Activated T-helper 1 cell treated with Interleukin-2 at 50 U/mL for 16 hours (primary cell): ENCODE measurements around the gene CDYL.
"Not testable (repeated sequence)": the region's sequence is repeated elsewhere in the genome, so short reads cannot be mapped to it uniquely, and the experiment has no call there.

Experiments used
- DNase-seq: peaks from one replicate; pipeline ENCODE4 v3.0.0-alpha.2; 2020; ENCODE audit warnings: low read depth

The CDYL gene

DNA sequence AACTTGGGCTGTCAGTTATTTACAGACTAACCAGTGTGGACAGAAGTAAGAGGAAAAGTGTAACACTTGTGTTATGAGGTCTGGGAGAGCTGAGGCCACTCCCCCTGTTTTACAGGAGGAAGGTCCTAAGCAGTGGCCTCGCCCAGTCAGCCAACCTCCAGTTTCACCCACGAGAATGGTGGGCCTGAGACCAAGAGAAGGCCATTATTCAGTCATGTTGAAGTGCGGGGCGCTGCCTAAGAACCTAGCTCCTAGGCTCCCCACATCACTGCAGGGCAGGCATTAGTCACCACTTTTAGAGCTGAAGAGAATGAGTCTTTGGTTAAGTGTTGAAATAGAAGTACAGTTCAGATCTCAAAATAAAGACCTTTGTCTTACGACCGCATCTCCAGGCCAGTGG lies 27.9 kb downstream of the CDYL start:
- DNase-seq = no peak

DNA sequence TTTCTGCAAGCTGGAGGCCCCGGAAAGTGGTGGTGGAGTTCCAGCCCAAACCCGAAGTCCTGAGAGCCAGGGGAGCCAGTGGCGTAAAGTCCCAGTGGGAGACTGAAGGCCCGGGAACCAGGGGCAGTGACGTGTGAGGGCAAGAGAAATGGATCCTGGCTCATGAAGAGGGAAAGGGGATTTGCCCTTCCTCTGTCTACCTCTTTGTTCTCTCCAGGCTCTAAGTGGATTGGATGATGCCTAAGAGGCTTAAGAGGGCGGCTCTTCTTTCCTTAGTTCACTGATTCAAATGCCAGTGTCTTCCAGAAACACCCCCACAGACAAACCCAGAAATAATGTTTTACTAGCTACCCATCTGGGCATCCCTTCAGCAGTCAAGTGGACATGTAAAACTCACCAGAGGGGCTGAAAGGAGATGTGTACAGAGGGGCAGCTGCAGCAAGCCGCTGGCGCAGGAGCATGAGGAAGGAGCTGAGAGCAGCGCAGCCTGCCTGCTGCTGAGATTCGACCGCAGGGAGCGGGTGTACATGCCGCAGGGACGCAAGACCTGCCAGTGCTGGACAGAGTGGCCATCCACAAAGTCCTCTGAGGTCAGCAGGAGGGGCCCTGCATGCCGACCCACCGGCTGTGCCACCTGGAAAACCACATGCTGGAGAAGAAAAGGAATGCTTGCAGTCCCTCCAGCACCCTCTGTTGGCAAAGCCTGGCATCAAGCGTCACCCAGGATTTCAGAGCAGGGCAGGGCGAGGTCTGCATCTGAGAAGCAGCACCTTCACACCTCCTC lies 29.5 kb downstream of the CDYL start:
- no peak for DNase-seq

DNA sequence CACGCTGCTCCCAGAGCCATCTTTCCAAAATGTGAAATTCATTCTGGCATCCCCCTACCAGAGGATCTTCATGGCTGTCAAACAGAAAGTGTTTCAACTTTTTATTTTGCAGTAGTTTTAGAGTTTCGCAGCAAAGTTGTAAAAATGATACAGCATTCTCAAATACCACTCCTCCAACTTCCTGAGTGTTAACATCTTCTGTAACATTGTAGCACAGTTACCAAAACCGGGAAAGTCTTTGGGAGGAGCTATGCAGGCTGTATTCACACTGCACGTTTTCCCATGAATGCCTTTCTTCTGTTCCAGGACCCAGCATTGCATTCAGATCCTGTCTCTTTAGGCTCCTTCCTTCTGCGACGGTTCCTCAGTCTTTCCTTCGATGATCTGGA lies 30.1 kb downstream of the CDYL start:
- DNase-seq = no peak

DNA sequence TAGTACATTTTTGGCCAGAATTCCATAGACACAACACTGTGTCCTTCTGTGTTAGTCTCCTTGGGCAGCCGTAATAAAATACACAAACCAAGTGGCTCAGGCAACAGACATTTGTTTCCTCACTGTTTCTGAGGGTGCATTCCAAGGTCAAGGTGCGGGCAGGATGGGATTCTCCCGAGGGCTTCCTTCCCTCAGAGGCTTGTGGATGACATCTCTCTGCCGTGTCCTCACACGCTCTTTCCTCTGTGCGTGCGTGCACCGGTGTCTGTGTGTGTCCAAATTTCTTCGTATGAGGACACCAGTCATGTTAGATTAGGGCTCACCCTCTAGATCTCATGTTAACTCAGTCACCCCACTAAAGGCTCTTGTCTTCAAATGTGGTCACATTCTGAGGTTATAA lies 30.6 kb downstream of the CDYL start:
- no peak for DNase-seq

DNA sequence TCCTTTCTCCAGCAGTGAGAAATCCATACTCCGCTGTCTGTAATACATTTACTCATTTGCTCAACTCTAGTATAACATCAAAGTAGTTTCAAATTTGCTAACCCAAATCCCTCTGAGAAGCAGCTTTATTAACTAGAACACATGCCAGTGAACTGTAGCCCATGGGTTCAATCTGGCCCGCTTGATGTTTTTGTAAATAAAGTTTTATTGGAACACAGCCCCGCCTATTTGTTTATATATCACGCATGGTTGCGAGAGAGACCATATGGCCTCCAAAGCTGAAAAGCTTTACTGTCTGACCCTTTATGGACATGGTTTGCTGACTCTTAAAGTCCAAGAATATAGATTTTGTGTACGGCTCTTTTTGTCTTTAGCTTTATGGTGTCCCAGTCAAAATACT lies 32.2 kb downstream of the CDYL start:
- DNase-seq = no peak

DNA sequence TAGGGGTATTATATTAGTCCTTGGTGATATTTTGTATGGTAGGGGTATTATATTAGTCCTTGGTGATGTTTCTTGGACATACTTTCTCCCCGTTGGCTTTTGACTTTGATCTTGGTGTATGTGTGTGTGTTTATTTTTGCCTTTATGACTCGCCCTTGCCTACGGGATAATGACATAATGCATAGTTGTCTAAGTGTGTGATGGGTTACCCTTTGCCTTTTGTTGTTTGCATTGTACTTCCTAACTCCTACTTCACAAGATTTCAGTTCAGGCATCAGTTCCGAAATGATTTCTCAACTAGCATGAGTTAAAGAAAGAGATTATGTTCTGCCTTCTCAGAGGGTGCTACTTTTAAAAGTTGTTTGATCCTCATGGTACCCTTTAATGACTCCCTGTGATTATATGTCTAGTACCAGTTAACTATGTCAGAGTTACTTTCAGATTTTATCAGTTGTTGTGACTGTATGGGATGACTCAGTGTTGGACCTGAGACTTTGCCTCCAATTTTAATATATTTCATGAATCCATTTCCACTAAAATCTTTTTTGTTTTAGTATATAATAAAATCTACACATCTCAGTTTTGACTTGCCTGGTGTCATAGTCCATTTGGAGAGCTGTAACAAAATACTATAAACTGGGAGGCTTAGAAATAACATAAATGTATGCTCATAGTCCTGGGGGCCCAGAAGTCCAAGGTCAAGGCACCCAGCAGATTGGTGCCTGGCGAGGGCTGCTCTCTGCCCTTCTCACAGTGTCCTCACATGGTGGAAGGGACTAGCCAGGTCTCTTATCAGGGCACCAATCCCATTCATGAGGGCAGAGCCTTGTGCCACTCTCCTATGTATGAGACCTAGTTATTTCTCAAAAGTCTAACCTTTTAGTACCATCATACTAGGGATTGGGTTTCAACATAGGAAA lies 34.1 kb downstream of the CDYL start:
- no peak for DNase-seq

DNA sequence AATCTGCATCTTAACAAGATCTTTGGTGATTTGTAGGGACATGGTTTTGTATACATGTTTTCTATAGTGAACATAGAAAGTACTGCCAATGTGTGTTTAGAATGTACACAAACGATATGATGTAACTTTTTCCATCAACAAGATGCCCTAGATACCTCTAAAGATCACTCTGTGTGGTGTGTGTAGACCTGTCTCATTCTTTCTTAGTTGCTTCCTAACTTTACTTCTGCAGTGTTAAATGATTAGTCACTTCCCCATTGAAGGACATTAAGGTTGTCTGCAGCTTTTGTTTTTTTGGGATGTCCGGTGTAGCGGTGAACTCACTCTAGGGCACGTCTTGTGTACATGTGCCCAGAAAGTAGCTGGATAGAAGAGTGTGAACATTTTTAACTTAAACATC lies 35.9 kb downstream of the CDYL start:
- DNase-seq = no peak

DNA sequence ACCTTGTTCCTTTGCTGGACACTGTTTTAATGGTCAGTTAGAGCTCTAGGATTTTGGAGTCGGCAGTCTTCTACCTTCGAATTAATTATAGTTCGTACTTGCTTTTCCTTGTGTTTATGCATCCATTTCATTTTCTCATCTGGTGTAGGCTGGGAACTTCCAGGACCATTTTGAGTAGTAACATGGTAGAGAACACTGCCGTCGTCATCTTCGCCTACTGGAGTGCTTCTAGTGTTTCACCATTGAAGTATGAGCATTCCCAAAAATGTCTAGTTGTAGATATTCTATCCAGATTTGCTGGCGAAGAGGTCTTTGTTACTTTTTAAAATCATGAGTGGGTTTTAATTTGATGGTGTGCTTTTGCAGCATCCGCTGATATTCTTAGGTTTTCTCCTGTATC lies 36.9 kb downstream of the CDYL start:
- DNase-seq = no peak

DNA sequence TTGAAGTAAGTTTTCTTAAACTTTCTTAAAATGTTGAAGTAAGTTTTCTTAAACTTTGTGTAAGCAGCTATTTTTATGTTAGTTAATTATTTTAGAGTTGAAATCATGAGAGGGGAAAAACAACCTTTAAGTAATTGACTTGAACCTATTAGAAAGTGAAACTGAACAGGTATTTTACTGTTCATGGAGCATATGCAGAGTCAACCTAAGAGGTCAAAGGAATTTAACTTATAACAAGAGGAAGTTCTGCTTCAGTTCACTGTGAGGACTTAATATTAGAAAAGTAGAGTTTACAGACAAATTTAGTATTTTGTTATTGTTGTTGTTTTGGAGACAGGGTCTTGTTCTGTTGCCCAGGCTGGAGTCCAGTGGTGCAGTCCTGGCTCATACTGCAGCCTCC lies 38.0 kb downstream of the CDYL start:
- DNase-seq = no peak

DNA sequence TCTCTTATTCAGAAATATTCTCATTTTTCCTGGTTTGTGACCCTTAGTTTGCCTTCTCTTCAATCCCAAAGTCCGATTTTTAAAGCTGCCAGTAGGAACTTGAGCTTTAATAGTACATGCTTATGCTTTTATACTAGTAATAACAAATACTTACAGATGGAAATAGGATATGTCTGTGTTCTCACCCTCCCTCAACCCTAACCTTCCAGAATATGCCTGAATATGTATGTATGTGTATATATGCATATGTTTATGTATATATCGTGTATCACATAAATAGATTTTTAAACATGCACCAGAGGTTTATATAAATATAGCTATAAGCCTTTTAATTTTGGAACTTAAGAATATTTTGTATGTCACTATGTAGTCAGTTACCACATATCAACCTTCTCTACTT lies 38.8 kb downstream of the CDYL start:
- DNase-seq = no peak

DNA sequence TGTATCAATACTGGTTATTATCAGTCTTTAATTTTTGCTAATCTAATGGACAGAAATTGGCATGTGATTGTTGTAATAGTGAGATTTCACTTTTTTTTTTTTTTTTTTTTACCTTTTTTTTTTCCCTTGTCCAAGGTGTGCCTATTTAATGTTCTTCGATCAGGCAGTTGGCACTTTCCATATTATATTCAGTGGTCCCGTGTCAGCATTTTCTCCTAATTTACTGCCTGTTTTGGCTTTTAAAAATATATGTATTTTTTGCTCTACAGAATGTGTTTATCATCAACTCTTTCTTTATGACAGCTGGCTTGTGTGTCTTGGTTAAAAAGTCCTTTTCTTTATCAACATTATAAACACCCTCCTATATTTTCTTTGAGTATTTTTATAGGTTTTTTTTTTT lies 39.4 kb downstream of the CDYL start:
- no peak for DNase-seq

DNA sequence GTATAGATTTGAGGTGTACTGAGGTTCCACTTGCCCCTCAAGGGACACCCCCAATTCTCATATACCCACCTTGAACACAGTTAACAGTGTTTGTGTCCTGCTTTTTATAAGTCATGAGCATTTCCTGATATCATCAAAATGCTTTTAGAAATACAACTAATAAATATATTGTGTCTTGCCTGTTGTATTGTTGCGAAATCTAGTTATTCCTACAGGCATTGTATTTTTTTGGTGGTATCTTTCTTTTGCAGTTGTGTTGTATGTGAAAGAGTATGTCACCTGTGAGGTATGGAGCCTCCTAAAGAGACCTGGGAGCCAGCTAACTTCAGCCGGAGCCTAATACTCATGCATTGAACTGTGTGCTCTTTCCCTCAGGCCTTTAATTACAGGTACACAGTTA lies 40.7 kb downstream of the CDYL start:
- DNase-seq = no peak

DNA sequence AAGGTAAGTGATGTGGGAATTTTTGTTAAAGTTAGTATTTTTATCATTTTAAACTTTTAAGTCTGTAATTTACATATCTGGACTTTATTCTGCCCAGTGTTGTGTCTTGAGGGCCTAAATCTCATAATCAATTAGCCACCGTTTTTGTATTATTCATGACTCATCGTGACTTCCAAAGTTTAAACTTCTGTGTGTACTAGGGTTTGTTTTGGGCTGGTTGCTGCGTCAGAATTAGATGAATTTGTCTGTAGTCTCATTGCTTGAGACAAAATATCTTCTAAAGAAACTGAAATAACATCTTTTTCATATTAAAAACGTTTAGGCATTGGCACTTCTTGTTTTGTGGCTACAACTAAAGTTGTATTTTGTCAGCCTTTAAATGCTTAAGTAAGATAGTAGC lies 41.3 kb downstream of the CDYL start:
- DNase-seq = no peak

DNA sequence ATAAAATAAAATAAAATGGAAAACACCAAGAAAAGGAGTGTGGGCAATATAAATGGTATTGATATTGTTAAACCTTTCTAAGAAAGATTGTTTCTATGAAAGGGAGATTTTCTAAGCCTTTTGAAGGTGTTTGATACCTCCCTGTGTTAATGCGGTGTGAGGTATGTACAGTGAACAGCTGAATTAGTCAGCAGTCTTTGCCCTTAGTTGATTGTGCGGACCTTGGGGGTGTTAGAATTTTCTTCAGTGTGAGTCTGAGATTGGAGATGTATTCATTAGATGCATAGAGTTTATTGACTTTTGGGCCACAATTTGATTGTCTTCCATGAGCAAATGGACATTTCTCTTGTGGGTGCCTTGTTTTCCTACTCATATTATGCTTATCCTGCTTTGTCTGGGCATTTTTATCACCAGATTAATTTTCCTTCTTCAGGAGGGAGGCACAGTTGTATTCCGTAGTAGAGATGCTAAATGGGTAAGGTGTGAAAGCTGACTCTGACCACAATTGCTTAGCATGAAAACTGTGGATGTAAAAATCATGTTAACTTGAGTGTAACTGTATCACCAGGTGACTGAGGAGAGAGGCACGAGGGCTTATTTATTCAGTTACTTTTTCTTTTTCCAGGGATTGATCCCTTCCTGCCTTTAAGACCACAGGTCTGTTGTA lies 42.2 kb downstream of the CDYL start:
- DNase-seq = no peak

DNA sequence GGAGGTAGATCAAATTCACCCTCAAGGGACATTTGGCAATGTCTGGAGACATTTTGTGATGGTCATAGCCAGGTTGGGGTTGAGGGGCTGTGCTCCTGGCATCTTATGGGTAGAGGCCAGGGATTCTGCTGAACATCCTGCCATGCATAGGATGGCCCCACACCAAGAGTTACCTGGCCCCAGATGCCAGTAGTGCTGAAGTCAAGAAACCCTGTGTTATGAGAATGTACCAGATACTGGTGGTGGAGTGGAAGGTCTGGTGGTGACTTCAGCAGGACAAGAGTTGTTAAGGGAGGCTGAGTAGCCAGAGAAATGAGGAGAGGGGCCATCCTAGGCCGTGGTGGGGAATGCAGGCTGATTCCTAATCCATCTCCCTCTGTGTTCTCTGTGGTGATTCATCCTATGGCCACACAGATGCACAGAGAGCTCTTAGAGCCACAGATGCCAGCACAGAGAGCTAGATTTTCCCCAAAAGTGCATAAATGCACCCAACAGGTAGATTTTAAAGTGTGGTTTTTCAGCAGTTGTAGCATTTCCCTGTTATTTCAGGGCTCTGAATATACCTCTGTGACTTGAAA lies 43.6 kb downstream of the CDYL start:
- DNase-seq = no peak

DNA sequence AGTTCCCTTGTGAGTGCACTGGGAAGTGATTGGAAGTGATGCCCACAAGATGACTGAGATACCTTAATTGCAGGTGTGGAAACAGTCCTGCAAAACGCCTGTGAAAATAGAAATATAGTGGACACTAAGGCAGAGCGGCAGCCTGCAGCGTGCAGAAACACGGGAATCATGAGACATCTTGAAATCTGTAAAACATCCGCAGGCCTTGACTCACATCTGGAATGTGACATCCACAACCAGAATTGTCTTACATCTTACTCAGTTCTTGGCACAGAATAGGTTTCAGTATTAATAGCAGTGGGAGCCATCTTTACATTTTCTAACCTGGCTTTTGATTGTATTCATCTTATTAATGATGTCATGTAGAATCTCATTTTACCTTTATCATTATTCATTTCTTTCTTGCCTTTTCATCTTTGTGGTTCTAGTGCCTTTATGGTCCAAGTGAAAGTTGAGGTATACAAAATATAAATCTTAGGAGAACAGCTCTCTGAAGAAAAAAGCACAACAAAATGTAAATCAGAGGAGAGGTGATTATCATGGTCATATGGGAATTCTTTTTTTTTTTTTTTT lies 44.6 kb downstream of the CDYL start:
- no peak for DNase-seq

DNA sequence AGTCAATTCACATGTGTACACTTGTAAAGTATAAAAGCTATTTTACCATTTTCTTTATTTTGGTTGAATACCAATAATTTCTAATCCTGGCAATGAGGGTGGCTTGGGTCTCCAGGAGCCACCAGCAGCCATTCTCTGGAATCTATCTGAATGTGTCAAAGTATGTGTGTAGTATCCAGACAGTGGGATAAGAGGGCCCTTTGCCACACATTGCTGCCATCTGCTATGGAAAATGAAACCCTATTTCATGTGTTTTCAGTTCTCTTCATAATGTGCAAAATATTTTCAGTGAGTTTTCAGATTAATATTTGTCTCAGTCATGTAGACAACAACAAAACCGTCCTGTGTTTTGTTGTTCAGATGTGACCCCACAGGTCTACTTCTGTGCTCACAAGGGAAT lies 46.3 kb downstream of the CDYL start:
- no peak for DNase-seq

DNA sequence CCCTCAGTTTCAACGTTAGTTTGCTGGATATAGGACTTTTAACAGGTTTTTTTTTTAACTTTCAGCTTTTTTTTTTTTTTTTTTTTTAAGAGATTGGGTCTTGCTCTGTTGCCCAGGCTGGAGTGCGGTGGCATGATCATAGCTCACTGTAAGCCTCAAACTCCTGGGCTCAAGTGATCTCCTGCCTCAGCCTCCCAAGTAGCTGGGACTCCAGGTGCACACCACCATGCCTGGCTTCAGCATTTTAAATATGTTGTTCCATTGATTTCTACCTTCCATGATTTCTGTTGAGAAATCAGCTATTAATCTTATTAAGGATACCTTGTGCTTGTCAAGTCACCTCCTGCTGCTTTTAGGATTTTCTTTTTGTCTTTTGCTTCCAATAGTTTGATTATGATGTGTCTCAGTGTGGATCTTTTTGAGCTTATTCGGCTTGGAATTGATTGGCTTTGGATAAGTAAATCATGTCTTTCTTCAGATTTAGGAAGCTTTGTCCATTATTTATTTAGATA lies 52.0 kb downstream of the CDYL start:
- DNase-seq = no peak

DNA sequence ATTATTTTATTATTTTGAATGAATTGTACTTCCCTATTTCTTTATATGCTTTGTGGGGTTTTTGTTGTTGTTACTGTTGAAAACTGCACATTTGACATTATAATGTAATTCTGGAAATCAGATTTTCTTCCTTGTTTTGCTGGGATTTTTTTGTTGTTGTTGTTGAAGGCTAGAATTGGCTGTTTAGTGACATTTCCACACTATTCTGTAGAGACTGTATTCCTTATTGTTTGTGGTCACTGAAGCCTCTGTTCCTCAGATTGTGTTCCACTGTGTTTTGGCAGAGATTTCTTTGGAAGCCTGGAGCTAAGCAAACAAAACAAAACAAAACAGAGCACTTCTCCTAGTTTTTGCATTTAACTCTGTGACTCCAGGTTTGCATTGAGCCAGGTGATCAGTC lies 52.9 kb downstream of the CDYL start:
- DNase-seq = no peak

DNA sequence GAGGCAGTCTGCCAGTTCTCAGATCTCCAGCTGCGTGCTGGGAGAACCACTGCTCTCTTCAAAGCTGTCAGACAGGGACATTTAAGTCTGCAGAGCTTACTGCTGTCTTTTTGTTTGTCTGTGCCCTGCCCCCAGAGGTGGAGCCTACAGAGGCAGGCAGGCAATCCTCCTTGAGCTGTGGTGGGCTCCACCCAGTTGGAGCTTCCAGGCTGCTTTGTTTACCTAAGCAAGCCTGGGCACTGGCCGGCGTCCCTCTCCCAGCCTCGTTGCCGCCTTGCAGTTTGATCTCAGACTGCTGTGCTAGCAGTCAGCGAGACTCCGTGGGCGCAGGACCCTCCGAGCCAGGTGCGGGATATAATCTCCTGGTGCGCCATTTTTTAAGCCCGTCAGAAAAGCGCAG lies 59.3 kb downstream of the CDYL start:
- not testable (repeated sequence) for DNase-seq

DNA sequence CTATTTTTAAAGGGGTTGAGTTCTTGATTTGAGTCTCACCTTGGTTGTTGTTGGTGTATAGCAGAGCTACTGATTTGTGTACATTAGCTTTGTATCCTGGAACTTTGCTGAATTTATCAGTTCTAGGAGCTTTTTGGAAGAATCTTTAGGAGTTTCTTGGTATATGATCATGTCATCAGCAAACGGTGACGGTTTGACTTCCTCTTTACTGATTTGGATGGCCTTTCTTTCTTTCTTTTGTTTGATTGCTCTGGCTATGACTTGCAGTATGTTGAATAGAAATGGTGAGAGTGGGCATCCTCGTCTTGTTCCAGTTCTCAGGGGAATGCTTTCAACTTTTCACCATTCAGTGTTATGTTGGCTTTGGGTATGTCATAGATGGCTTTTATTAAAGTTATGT lies 64.0 kb downstream of the CDYL start:
- DNase-seq = no peak

DNA sequence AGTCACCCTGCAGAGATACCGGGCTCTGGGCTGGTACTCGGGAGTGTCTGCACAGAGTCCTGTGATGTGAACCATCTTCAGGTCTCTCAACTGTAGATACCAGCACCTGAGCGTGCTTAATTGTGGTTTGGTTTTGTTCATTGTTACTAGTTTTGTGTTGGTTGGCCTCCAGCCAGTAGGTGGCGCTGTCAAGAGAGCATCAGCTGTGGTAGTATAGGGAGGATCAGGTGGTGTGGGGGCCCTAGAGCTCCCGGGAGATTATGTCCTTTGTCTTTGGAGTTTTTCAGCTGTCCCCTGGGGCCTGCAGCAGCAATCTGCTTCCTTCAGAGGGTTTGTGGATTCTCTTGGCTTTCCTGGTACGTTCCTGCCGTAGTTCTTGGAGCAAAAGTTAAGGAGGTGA lies 67.9 kb downstream of the CDYL start:
- DNase-seq = no peak
